WTC11 (cell line): ENCODE measurements around the gene C1QC. TPM values are rescaled to one million over a fixed set of nuclear protein-coding genes. Genes with fewer than 3 reads are reported as not detected.

ENCODE experiments used
- ATAC-seq: fragments of 200-7000 bp; cut with Tn5 transposase; 2 replicates; pipeline ENCODE4 v1.10.0; 2021; ENCODE audit warnings: mild to moderate bottlenecking, moderate library complexity
- CTCF ChIA-PET: fragments of 300-600 bp; sonication (Branson Sonifier 250); formaldehyde crosslinking; loops from one replicate; lab custom pipeline; 2021; ENCODE audit warnings: antibody characterized with exemption; lab: Charles Lee
- POLR2A ChIA-PET: fragments of 350-600 bp; sonication (Branson Sonifier 250); formaldehyde crosslinking; loops from one replicate; lab custom pipeline; 2021; ENCODE audit warnings: antibody characterized with exemption; lab: Charles Lee
- DNase-seq: peaks from one replicate; pipeline ENCODE4 v3.0.0; 2021; ENCODE audit warnings: low spot score
- H3K27ac Mint-ChIP-seq: 2 replicates; pipeline ENCODE4 v1.8.0; 2021; ENCODE audit warnings: mixed read lengths
- H3K27me3 Mint-ChIP-seq: 2 replicates; pipeline ENCODE4 v1.8.0; 2021; ENCODE audit warnings: low read depth, mild to moderate bottlenecking, moderate library complexity, mixed read lengths
- H3K36me3 Mint-ChIP-seq: 2 replicates; pipeline ENCODE4 v1.8.0; 2021; ENCODE audit warnings: mixed read lengths
- H3K4me1 Mint-ChIP-seq: 2 replicates; pipeline ENCODE4 v1.8.0; 2022; ENCODE audit warnings: mixed read lengths
- H3K4me3 Mint-ChIP-seq: 2 replicates; pipeline ENCODE4 v1.8.0; 2021; ENCODE audit warnings: mild to moderate bottlenecking, moderate library complexity, mixed read lengths
- H3K9me3 Mint-ChIP-seq: 2 replicates; pipeline ENCODE4 v1.8.0; 2021; ENCODE audit warnings: mixed read lengths
- ARID4B ChIP-seq: sonication (generic); formaldehyde crosslinking; IDR thresholded peaks from 2 replicates; pipeline ENCODE4 v1.8.0; 2023; ENCODE audit warnings: missing genetic modification reagents, mild to moderate bottlenecking, borderline replicate concordance
- CTCF ChIP-seq: fragments of 200-600 bp; IDR thresholded peaks from 2 replicates; pipeline ENCODE4 v1.8.0; 2022; ENCODE audit warnings: antibody characterized with exemption
- ERG ChIP-seq: fragments of 250-450 bp; sonication (Bioruptor Pico); IDR thresholded peaks from 2 replicates; pipeline ENCODE4 v1.8.0; 2021; ENCODE audit warnings: mild to moderate bottlenecking
- JAZF1 ChIP-seq: fragments of 250-450 bp; sonication (Bioruptor Pico); IDR thresholded peaks from 2 replicates; pipeline ENCODE4 v1.9.0; 2021; ENCODE audit warnings: moderate library complexity, mild to moderate bottlenecking, inconsistent platforms
- KAT7 ChIP-seq: sonication (generic); formaldehyde crosslinking; IDR thresholded peaks from 2 replicates; pipeline ENCODE4 v1.8.1; 2023; ENCODE audit warnings: missing genetic modification reagents, mild to moderate bottlenecking, borderline replicate concordance
- NR2C2 ChIP-seq: sonication (generic); formaldehyde crosslinking; IDR thresholded peaks from 2 replicates; pipeline ENCODE4 v1.8.0; 2022; ENCODE audit warnings: mild to moderate bottlenecking, missing genetic modification reagents
- PRRX2 ChIP-seq: fragments of 250-450 bp; sonication (Bioruptor Pico); IDR thresholded peaks from 2 replicates; pipeline ENCODE4 v1.8.0; 2021; ENCODE audit warnings: mild to moderate bottlenecking
- RORB ChIP-seq: fragments of 250-450 bp; sonication (Bioruptor Pico); IDR thresholded peaks from 2 replicates; pipeline ENCODE4 v1.9.0; 2021; ENCODE audit warnings: mild to moderate bottlenecking
- ZNF671 ChIP-seq: fragments of 250-450 bp; sonication (Bioruptor Pico); IDR thresholded peaks from 2 replicates; pipeline ENCODE4 v1.8.0; 2021; ENCODE audit warnings: mild to moderate bottlenecking
- total RNA-seq: library from RNA; stranded (reverse); gene quantifications from 3 replicates; pipeline ENCODE4 v1.2.3, GENCODE V29; 2021
- TF ChIP-seq, protein P1 (sequence below): fragments of 250-450 bp; sonication (Bioruptor Pico); IDR thresholded peaks from 2 replicates; pipeline ENCODE4 v1.9.0; 2021; ENCODE audit warnings: mild to moderate bottlenecking, borderline replicate concordance
- TF ChIP-seq, protein P2 (sequence below): sonication (generic); formaldehyde crosslinking; IDR thresholded peaks from 2 replicates; pipeline ENCODE4 v1.8.1; 2023; ENCODE audit warnings: mild to moderate bottlenecking, missing genetic modification reagents, borderline replicate concordance
- TF ChIP-seq, protein P3 (sequence below): sonication (generic); formaldehyde crosslinking; IDR thresholded peaks from 2 replicates; pipeline ENCODE4 v1.8.1; 2023; ENCODE audit warnings: mild to moderate bottlenecking, missing genetic modification reagents

Gene C1QC
- total RNA-seq, 1 experiment from 2014 or later, result 0.28 TPM

DNA sequence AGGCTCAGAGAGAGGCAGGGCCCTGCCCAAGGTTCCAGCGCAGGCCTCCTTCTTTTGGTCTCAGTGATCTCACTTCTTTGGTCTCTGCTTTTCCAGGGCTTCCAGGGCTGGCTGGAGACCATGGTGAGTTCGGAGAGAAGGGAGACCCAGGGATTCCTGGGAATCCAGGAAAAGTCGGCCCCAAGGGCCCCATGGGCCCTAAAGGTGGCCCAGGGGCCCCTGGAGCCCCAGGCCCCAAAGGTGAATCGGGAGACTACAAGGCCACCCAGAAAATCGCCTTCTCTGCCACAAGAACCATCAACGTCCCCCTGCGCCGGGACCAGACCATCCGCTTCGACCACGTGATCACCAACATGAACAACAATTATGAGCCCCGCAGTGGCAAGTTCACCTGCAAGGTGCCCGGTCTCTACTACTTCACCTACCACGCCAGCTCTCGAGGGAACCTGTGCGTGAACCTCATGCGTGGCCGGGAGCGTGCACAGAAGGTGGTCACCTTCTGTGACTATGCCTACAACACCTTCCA, 17.3 kb downstream of the C1QC start:
- Mint-ChIP-seq H3K9me3 (no peaks in the 10 kb centered on the region), H3K27me3 (no peaks in the 10 kb centered on the region; the same call in 1 of the 2 replicates), H3K36me3 (no peaks in the 10 kb centered on the region), H3K4me1 (no peaks in the 10 kb centered on the region; the same call in 1 of the 2 replicates), H3K27ac (no peak overlapping the region), H3K4me3 (no peak overlapping the region)
- CTCF ChIA-PET, result no interaction called here
- POLR2A ChIA-PET, result interaction anchor here (1.0 kb wide), 1 partner anchor 224 kb away, joined by 3 read pairs; no protein-coding TSS in a partner anchor
- TF ChIP-seq ARID4B (no peak), CTCF (no peak), JAZF1 (CRISPR knock-in tag) (no peak), ZNF671 (no peak), NR2C2 (CRISPR knock-in tag) (no peak), ERG (CRISPR knock-in tag) (no peak), KAT7 (CRISPR knock-in tag) (no peak), PRRX2 (CRISPR knock-in tag) (no peak), RORB (CRISPR knock-in tag) (no peak)
- TF ChIP-seq, protein P1, sequence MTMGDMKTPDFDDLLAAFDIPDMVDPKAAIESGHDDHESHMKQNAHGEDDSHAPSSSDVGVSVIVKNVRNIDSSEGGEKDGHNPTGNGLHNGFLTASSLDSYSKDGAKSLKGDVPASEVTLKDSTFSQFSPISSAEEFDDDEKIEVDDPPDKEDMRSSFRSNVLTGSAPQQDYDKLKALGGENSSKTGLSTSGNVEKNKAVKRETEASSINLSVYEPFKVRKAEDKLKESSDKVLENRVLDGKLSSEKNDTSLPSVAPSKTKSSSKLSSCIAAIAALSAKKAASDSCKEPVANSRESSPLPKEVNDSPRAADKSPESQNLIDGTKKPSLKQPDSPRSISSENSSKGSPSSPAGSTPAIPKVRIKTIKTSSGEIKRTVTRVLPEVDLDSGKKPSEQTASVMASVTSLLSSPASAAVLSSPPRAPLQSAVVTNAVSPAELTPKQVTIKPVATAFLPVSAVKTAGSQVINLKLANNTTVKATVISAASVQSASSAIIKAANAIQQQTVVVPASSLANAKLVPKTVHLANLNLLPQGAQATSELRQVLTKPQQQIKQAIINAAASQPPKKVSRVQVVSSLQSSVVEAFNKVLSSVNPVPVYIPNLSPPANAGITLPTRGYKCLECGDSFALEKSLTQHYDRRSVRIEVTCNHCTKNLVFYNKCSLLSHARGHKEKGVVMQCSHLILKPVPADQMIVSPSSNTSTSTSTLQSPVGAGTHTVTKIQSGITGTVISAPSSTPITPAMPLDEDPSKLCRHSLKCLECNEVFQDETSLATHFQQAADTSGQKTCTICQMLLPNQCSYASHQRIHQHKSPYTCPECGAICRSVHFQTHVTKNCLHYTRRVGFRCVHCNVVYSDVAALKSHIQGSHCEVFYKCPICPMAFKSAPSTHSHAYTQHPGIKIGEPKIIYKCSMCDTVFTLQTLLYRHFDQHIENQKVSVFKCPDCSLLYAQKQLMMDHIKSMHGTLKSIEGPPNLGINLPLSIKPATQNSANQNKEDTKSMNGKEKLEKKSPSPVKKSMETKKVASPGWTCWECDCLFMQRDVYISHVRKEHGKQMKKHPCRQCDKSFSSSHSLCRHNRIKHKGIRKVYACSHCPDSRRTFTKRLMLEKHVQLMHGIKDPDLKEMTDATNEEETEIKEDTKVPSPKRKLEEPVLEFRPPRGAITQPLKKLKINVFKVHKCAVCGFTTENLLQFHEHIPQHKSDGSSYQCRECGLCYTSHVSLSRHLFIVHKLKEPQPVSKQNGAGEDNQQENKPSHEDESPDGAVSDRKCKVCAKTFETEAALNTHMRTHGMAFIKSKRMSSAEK, result no peak
- TF ChIP-seq, protein P2, sequence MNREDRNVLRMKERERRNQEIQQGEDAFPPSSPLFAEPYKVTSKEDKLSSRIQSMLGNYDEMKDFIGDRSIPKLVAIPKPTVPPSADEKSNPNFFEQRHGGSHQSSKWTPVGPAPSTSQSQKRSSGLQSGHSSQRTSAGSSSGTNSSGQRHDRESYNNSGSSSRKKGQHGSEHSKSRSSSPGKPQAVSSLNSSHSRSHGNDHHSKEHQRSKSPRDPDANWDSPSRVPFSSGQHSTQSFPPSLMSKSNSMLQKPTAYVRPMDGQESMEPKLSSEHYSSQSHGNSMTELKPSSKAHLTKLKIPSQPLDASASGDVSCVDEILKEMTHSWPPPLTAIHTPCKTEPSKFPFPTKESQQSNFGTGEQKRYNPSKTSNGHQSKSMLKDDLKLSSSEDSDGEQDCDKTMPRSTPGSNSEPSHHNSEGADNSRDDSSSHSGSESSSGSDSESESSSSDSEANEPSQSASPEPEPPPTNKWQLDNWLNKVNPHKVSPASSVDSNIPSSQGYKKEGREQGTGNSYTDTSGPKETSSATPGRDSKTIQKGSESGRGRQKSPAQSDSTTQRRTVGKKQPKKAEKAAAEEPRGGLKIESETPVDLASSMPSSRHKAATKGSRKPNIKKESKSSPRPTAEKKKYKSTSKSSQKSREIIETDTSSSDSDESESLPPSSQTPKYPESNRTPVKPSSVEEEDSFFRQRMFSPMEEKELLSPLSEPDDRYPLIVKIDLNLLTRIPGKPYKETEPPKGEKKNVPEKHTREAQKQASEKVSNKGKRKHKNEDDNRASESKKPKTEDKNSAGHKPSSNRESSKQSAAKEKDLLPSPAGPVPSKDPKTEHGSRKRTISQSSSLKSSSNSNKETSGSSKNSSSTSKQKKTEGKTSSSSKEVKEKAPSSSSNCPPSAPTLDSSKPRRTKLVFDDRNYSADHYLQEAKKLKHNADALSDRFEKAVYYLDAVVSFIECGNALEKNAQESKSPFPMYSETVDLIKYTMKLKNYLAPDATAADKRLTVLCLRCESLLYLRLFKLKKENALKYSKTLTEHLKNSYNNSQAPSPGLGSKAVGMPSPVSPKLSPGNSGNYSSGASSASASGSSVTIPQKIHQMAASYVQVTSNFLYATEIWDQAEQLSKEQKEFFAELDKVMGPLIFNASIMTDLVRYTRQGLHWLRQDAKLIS (CRISPR knock-in tag), result no peak
- TF ChIP-seq, protein P3, sequence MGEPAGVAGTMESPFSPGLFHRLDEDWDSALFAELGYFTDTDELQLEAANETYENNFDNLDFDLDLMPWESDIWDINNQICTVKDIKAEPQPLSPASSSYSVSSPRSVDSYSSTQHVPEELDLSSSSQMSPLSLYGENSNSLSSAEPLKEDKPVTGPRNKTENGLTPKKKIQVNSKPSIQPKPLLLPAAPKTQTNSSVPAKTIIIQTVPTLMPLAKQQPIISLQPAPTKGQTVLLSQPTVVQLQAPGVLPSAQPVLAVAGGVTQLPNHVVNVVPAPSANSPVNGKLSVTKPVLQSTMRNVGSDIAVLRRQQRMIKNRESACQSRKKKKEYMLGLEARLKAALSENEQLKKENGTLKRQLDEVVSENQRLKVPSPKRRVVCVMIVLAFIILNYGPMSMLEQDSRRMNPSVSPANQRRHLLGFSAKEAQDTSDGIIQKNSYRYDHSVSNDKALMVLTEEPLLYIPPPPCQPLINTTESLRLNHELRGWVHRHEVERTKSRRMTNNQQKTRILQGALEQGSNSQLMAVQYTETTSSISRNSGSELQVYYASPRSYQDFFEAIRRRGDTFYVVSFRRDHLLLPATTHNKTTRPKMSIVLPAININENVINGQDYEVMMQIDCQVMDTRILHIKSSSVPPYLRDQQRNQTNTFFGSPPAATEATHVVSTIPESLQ (CRISPR knock-in tag), result no peak
- no peak for DNase-seq
- ATAC-seq, result no peak
